22Rv1 (cell line): Measurements from ENCODE around the gene MANSC4.

Experiments
- ZFX ChIP-seq: fragments of 450-650 bp; IDR thresholded peaks from 2 replicates; pipeline ENCODE4 v1.6.1; 2017; ENCODE audit warnings: antibody characterized with exemption, borderline replicate concordance
- TF ChIP-seq, protein P1 (sequence below): fragments of 450-650 bp; IDR thresholded peaks from 2 replicates; pipeline ENCODE4 v1.5.1; 2017; ENCODE audit warnings: mild to moderate bottlenecking

- TF ChIP-seq, protein P1, sequence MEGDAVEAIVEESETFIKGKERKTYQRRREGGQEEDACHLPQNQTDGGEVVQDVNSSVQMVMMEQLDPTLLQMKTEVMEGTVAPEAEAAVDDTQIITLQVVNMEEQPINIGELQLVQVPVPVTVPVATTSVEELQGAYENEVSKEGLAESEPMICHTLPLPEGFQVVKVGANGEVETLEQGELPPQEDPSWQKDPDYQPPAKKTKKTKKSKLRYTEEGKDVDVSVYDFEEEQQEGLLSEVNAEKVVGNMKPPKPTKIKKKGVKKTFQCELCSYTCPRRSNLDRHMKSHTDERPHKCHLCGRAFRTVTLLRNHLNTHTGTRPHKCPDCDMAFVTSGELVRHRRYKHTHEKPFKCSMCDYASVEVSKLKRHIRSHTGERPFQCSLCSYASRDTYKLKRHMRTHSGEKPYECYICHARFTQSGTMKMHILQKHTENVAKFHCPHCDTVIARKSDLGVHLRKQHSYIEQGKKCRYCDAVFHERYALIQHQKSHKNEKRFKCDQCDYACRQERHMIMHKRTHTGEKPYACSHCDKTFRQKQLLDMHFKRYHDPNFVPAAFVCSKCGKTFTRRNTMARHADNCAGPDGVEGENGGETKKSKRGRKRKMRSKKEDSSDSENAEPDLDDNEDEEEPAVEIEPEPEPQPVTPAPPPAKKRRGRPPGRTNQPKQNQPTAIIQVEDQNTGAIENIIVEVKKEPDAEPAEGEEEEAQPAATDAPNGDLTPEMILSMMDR = no peak
- TF ChIP-seq ZFX = no peak
Measured at GRCh38 chr12:27810756-27811155, 30.7 kb upstream of the MANSC4 start.
